DND-41 (cell line): ENCODE data around the gene TAS2R1.

Source experiments
- CTCF ChIP-seq: IDR thresholded peaks from 2 replicates; pipeline ENCODE4 v1.5.1; 2012; ENCODE audit warnings: borderline replicate concordance, low read length, moderate library complexity, mild to moderate bottlenecking; ENCODE audit not compliant: poor library complexity, severe bottlenecking; ENCODE audit errors: extremely low read depth
- EZH2 ChIP-seq: IDR thresholded peaks from 3 replicates; pipeline ENCODE4 v1.6.1; 2012; ENCODE audit warnings: borderline replicate concordance, low read depth, mild to moderate bottlenecking, moderate library complexity, low read length, inconsistent platforms; ENCODE audit not compliant: severe bottlenecking

- TF ChIP-seq EZH2 (no peak), CTCF (no peak)
Observed at GRCh38 chr5:9632495-9632894, 2.3 kb upstream of the TAS2R1 start.
